ENCODE results near the gene NOC4L.

The NOC4L gene

GRCh38 chr12:132170094-132170636 lies 25.9 kb downstream of the NOC4L start:
- DNase-seq (ENCODE audit: low read depth in 2 of 2), result no peak

GRCh38 chr12:132170637-132171292 lies 26.5 kb downstream of the NOC4L start:
- DNase-seq (ENCODE audit: low read depth in 2 of 2), result no peak

- no peak for DNase-seq (ENCODE audit: low read depth in 2 of 2)
Observed at GRCh38 chr12:132171293-132171967, 27.2 kb downstream of the NOC4L start.

GRCh38 chr12:132171968-132172521 lies 27.8 kb downstream of the NOC4L start:
- DNase-seq (ENCODE audit: low read depth in 2 of 2), result no peak

GRCh38 chr12:132172619-132173018 lies 28.4 kb downstream of the NOC4L start:
- no peak for DNase-seq (ENCODE audit: low read depth in 2 of 2)

GRCh38 chr12:132173135-132174014 lies 29.1 kb downstream of the NOC4L start:
- no peak for DNase-seq (ENCODE audit: low read depth in 2 of 2)

- DNase-seq (ENCODE audit: low read depth in 2 of 2), result no peak
Observed at GRCh38 chr12:132174015-132174838, 30.0 kb downstream of the NOC4L start.

- no peak for DNase-seq (ENCODE audit: low read depth in 2 of 2)
Observed at GRCh38 chr12:132174839-132175490, 30.7 kb downstream of the NOC4L start.

GRCh38 chr12:132175496-132176384 lies 31.5 kb downstream of the NOC4L start:
- no peak for DNase-seq (ENCODE audit: low read depth in 2 of 2)

- no peak for DNase-seq (ENCODE audit: low read depth in 2 of 2)
Observed at GRCh38 chr12:132176385-132176919, 32.2 kb downstream of the NOC4L start.

GRCh38 chr12:132176920-132177551 lies 32.8 kb downstream of the NOC4L start:
- DNase-seq (ENCODE audit: low read depth in 2 of 2), result no peak

- no peak for DNase-seq (ENCODE audit: low read depth in 2 of 2)
Observed at GRCh38 chr12:132178316-132178715, 34.1 kb downstream of the NOC4L start.

- DNase-seq (ENCODE audit: low read depth in 2 of 2), result peak in 1 of 2 donors; percentile 38
Observed at GRCh38 chr12:132178801-132179401, 34.6 kb downstream of the NOC4L start.

GRCh38 chr12:132179431-132180362 lies 35.4 kb downstream of the NOC4L start:
- DNase-seq (ENCODE audit: low read depth in 2 of 2), result no peak

- DNase-seq (ENCODE audit: low read depth in 2 of 2), result no peak
Observed at GRCh38 chr12:132180648-132181546, 36.6 kb downstream of the NOC4L start.

GRCh38 chr12:132181570-132182200 lies 37.4 kb downstream of the NOC4L start:
- DNase-seq (ENCODE audit: low read depth in 2 of 2), result no peak

All from stimulated activated CD4-positive, alpha-beta T cell treated with anti-CD3 and anti-CD28 coated beads, Interleukin-15, amount 100 ng/mL, for 48 hours (primary cell).